ENCODE results near the gene RCBTB2.

Gene RCBTB2

DNA sequence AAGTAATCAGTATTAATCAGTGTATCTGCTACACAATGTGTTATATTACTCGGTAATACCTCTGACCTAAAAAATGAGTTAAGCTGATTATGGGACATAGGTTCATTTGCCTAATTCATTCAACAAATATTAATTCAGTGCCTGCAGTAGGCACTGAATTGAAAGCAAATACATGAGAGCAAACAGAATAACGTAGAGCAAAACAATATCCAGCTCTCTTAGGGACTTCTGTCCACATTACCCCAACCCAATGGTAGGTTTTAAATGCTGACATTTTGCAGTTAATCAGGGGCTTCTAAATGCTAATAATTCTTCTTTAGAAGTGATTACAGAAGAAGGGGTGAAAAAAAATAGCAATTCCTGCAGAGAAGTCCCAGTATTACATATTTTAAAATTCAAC is 4.9 kb downstream of the RCBTB2 start:
- no peak for DNase-seq

DNA sequence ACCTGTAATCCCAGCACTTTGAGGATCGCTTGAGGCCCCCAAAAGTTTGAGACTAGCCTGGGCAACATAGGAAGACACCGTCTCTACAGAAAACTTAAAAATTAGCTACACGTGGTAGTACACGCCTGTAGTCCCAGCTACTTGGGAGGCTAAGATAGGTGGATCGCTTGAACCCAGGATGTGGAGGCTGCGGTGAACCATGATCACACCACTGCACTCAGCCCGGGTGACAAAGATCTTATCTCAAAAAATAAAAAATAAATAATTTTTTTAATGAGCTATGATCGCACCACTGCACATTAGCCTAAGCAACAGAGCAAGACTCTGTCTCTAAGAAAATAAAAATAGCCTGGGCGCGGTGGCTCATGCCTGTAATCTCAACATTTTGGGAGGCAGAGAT is 6.6 kb downstream of the RCBTB2 start:
- no peak for DNase-seq

DNA sequence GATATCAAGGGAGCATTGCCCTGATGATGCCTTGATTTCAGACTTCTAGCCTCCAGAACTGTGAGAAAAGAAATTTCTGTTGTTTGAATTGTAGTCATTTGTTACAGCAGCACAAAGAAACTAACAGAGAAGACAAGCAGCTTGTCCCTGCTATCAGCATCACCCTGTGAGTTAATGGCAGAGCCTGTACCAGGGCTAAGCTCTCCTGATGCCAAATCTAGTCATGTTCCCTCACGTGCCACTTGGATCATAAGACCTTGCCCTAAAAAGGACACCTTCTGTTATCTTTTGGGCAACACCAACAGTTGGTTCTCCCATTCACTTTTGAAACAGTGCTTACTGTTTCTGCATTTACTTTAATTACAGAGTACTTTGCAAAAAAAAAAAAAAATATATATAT is 14.8 kb downstream of the RCBTB2 start:
- no peak for DNase-seq

DNA sequence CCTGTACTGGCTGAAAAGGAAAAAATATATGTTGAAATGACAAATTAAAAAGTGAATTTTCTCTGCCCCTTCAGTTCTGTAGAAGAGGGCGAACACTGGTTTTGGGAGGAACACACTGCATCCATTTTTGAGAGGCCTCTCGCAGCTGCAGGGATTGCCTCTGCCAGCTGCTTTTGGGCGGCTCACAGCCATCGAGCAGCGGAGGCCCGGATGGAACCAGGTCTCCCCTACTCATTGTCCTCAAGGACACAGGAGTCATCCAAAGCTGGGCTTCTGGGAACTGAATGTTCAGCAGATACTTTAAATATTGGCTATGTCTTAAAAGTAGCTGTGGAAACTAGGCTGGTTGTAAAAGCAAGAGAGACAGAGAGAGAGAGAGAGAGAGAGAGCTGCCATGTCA is 17.1 kb downstream of the RCBTB2 start:
- no peak for DNase-seq

DNA sequence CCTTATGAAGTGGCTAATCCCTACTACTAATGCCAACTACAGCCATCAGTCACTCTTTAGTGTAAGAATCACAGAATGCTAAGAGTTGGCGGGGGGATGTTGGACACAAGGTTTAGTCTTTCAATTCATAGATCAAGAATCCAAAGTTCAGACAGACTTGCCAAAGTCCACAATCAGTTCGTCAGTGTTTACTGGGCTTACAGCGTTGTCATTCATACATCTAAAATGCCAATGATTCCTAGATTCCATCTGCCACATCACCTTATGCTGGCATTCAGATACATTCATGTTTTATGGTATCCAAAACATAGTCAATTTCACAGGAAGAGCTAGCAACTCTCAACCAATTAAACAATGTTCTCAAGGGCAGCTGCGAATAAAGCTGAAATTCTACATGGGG is 18.1 kb downstream of the RCBTB2 start:
- no peak for DNase-seq

DNA sequence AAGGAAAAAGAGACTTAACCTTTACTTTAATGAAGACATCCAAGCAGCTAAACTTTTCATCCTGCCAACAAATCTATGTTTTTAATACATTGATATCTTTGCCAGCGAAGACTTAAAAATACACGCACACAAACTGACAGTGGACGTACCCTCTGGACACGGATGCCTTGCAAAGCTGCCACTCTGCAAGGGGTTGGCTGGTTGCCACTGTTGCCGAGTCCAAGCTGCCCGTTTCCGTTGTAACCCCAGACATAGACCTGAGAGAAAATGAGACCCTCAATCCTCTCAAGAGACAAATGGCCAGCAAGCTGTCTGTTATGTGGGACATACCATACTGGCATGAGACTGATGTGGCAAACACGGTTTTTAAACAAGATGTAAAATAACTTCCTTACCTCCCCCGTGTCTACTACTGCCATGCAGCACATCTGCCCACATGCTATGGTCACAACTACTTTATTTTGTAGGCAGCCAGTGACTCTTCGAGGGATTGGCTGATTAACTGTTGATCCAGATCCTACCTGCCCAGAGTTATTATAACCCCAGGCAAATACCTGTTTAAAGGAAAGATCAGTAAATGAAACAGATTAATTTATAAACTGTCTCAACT is 21.2 kb downstream of the RCBTB2 start:
- DNase-seq: no peak

DNA sequence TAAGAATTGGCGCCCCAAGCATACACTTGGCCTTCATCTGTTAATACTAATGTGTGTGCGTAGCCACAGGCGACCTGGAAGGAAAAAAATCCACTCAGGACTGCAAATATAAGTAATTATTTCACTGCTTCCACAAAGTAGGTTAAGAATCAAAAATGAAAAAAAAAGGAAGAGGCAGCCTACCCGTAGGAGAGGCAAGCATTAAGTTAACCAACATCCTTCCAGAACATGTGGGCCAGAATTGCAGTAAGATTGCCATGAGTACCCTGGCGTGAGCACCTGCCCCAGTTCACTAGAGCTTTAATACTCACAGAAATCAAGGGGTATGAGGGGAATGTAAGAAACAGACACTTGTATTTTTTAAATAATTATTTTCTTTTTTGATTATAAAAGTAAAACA is 22.2 kb downstream of the RCBTB2 start:
- no peak for DNase-seq

DNA sequence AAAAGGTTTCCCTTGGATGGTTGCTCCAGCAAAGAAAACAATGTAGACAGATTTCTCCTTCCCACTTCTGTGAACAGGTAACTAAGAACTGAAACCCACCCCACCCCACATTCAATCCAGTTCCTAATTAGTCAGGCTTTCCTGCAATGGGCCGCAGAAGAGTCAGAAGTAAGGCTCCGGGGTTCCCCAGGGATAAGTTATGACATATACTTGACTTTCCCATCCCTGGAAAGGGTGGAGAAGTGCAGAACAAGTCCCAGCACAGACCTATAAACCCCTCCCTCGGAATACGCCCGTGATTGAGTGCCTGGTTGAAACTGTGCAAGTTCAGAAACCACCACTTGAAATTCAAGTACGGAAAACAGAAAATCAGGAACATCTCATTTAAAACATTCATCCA is 24.9 kb downstream of the RCBTB2 start:
- no peak for DNase-seq

DNA sequence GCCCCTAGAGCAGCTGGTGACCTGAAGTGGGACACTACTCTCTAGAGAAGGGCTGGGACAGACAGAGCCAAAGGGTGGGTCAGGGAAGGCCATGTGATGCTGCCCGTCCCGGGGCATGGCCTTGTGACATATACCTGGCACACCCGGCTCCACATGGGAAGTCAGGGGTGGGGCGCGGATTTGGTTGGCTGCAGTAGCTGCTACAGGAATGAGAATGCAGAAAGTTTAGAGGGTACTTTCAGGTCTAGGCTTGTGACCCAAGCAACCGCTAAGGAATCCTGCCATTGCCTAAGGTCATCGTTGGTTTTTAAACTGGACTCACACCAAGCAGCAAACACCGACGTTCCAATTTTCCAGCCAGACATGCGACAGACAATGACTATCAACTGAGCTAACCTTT is 25.9 kb downstream of the RCBTB2 start:
- DNase-seq: no peak

DNA sequence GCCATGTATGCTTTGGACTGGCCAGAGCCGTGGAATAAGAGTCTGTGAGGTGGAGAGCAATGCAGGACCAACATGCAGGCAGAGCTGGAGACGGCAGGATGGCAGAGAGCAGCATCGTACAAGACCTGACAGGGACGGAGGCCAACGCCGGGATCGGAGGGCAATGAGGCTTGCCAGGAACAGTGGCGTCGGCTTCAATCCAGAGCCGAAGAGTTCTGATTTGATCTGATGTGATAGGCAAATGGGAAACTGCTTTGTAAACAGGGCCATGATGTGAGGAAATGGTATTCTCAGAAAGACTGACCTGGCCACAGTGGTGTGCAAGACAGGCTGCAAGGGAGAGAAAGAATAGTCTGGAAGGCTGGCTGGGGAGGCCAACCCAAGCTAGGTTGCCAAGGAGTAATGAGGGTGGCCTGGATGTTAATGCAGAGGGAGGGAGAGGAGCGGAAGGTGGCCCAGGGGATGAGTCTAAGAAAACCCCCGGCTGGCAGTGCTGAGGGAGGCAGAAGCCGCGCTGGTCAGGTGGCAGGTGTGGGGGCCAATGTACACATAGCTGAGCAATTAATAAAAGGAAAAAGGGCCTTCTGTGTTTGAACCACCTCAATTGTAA is 26.7 kb downstream of the RCBTB2 start:
- no peak for DNase-seq

DNA sequence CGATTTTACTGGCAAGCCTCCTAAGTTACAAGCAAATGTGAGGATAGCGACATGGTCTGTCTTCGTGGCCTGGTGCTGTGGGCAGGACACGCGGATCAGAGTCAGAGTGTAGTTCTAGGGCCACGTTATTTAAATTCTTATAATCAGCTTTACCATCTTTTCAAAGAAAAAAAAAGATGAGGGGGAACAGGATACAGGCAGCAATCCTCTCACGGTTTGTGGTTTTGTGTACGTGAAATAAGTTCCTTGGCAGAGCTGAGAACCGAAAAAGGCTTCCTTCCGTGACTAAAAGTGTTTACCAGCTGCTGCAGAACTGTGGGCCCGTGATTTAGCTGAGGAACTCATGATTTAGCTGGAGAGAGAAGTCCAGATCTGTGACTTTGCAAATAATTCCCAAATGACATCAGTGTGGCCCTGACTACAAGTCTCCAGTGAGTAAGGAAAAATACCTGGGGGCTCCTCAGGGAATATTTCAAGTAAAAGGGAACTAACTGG is 27.2 kb downstream of the RCBTB2 start:
- DNase-seq: no peak

DNA sequence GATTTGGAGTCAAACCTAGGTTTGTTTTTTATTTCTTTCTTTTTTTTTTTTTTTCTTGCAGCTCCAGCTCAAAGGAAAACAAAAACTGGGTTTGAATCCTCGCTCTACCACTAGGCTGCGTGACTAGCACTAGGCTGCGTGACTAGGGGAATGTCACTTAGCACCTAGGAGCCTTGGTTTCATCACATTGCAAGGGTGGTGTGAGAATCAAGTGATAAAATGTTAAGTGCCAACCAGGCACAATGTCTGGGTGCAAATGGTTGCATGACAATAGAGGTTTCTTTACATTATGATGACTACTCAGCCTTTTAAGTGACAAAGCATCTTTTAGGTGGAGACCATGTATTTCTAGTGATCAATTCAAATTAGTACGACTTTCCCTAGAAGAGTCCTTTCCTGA is 27.9 kb downstream of the RCBTB2 start:
- no peak for DNase-seq

DNA sequence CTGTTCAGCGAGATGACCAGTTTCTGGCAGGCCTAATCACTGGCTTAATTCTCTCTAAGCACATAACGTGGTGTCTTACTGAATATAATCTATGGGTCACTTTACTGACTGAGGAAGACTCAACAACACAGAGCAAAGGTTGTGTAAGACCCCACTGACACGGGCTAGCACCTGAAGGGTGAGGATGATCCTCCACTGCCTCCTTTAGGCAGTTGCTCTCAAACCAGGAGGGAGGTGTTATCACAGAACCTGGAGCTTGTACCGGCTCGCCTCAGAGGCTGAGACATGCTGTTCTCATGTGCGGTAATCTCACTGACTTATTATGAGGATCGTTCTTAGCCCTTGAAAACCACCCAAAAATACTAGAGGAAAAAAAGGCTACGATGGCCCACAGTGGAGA is 28.3 kb downstream of the RCBTB2 start:
- no peak for DNase-seq

DNA sequence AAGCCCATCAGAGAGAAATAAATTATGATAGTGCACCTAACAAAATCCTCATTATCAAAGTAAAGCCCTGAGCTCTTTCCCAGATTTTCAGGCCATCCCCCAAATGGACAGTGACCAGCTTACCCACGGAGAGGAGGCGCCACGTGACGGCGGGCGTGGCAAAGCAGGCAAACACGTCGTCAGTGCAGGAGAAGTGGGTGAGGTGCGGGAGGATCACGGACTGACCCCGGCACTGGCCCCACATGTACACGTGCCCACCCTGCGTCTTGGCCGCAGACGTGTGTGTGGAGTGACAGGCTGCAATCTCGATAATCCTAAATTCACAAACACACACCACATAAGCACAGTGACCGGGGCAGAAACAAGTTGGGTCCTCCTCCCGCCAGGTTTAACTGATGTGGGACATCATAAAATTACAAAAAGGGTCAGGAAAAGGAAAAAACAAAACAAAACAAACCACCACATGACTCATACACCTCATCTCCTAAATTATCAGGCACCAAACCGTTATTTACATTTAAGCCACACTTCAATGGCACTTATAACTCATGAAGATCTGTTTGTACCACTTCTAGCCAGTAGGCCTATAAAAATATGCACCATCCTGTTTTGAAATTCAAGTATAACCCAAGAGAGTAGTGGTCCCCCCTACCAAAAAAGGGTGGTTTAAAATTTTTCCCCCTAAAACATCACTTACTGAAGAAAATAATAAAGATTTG is 30.1 kb downstream of the RCBTB2 start:
- DNase-seq: no peak

DNA sequence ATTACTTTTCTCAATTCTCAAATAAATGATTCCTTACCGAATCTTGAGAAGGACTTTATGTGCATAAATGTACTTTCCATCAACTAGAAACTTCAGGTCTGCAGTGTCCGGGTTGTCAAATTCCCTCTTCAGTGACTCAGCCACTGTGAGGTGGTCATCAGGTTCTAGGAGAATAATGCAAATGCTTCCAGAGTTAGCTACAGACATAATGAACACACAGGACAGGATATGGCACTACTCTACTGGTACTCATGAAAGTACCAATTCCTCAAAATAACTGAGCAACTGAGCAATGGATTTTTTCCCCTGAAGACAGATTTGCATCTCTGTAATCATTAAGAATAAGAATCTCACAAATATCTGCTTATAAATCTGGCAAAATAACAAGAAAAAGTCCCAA is 31.2 kb downstream of the RCBTB2 start:
- no peak for DNase-seq

DNA sequence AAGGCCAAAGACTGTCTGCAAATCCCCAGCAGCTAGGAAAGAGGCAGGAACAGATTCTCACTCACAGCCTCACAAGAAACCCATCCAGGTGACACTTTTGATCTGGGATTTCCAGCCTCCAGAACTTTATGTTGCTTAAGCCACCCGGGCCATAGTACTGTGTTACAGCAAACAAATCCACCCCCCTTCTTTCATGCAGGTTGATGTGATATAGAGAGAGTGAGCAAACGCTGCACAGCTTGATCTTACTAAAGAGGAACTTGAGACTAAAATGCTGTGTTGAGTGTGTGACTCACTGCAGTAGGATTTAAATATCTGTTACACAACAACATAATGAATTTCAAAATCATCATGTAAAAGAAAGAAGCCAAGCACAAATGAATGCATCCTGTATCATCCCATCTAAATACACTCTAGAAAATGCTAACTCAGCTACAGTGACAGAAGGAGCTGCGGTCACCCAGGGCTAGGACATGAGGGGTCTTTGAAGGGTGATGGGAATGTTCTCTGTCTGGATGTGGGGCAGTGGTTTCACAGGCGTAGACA is 32.2 kb downstream of the RCBTB2 start:
- no peak for DNase-seq

DNA sequence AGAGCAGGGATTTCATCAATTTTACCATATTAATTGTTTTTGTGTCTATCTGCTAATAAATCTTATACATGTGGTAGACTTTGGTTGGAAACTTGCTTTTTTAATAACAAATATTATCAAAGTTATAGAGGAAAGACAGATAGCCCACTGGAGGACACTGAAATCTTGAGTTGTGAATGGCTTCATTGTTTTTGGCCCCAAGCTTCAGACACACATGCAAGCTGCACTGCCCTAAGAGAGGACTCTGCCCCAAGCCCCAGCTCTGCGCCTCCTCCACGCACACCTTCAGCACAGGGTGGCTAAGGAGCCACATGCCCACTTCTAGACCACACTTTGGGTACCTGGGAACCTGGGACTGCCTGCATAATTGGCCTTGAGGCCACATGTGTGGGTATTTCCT is 35.2 kb downstream of the RCBTB2 start:
- no peak for DNase-seq

DNA sequence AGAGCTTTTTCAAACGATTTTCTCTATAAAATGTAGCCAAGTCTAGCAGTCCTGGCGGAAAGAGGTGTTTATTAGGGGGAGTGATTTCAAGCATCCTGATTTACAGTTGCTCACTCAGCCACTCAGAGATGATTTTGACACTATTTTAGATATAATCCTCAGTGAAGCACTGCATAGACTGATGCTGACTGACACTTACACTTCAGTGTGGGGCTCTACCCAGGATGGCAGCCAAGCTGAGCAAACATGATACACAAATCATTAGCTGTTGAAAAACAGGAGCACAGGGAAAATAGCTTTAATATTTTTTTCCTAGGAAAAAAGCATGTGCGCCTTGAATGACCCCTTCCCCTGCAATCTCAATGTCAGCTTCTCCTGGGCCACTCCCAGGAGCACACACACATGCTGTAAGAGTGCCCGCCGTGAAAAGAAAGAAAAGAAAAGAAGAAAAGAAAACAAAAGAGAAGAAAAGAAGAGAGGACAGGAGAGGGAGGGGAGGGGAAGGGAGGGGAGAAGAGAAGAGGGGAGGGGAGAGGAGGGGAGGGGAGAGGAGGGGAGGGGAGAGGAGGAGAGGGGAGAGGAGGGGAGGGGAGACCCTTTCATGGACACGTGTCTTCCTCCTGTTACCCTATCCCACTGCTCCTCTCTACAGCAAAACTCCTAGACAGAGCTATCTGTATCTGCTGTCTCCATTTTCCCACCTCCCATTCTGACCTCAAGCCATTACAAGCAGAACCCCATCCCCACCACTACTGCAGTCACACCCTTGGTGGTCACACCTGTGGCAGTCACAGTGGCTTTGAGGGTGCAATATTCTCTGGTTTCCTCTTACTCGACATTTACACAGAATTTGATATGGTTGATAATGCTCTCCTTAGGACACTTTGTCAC is 36.4 kb downstream of the RCBTB2 start:
- no peak for DNase-seq

DNA sequence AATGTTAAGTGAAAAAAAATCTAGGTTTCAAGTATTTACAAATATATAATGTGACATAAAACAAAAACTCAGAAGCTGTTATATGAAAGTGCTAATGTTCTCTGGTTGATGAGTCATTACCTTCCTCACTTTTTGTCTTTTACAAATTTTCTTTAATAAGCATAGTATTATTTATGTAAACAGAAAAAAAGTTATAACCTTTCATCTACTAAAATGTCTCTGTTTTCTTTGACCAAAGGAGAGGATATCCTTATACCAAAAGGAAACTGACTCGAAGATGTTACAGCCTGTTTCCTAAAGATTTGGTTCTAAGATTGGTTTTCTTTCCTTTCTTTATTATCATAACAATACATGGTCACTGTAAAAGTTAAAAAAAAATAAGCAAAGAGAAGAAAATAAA is 38.0 kb downstream of the RCBTB2 start:
- DNase-seq: no peak

DNA sequence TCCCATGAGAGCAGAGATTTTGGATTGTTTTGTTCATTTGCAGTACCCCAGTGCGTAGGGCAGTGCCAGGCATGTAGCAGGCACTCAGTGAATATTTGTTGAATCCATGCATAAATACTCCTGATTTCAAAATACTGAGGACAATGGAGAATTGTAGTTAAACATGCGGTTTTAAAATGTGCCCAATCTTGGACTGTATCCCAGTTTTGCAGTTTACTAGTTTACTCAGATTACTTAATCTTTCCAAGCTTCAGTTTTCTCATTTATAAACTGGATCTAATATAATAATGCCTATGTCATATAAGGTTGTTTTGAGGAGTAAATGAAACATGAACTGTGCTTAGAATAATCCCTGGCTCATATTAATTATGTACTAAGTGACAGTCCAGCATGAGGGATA is 39.0 kb downstream of the RCBTB2 start:
- DNase-seq: no peak

DNA sequence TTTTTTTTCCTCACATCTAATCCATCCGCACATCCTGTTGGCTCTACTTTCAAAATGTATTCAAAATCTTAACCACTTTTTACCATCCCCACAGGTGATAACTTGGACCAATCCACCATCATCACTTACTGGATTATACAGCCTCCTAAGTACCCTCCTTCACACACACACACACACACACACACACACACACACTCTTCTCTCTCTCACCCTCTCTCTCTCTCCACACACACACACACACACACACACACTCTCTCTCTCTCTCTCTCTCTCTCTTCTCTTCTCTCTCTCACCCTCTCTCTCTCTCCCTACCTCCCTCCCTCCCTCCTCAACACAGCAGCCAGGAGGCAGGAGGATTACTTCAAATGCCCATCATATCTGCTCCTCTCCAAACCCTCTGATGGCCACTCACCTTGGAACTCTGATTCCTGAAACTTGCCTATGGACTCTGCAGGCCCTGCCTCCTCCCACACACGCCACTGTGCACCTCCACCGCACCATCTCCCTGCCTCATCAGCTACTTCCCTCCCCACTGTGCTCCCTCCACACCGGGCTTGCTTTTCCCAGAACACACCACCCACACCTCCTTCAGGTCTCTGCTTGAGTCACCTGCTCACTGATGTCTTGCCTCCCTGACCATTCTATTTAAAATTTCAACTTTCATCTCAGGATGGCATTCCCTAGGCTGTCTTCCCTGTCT is 39.7 kb downstream of the RCBTB2 start:
- no peak for DNase-seq

DNA sequence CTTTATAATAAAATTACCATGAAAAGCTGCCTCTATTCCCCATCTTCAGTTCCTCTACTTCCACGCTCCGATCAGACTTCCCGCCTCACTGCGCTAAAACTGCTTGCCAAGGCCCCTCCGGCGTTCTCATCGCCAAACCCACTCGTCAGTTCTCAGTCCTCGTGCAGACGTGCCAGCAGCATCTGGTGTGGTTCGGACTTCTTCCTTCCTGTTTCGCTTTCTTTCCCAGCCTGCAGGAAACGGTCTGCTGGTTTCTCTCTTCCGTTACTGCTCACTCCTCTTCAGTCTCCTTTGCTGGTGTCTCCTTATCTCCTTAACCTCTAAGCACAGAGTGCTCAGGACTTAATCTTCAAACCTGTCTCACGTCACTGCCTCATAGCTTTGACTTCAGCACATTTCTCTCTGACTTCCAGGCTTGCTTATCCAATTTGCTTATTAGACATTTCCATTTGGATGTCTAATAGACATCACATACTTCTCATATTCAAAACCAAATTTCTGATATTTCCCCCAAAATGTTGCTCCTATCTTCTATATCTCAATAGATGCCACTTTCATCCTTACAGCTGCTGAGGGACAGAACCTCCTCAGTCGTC is 40.3 kb downstream of the RCBTB2 start:
- DNase-seq: no peak

Data from NCI-H510A treated with DMSO at 0.1 percent for 48 hours (cell line).